SU-DHL-6 (cell line): Measurements from ENCODE around the gene MRPL55.

Experiments
- H2AFZ ChIP-seq: fragments of 200-600 bp; sonication (generic); 2 replicates; pipeline ENCODE4 v1.6.1; 2014; ENCODE audit warnings: low read depth, mild to moderate bottlenecking, moderate library complexity, mixed read lengths, antibody characterized with exemption, low read length; ENCODE audit not compliant: severe bottlenecking
- H3F3A ChIP-seq: fragments of 200-600 bp; shearing (Covaris generic); 2 replicates; pipeline ENCODE4 v1.6.0; 2016; ENCODE audit warnings: antibody characterized with exemption, mild to moderate bottlenecking; ENCODE audit not compliant: insufficient read depth
- H3K27ac ChIP-seq: fragments of 200-600 bp; sonication (generic); 2 replicates; pipeline ENCODE4 v1.5.1; 2016; ENCODE audit warnings: low read depth, mild to moderate bottlenecking, low read length, moderate library complexity, mixed read lengths
- H3K27me3 ChIP-seq: fragments of 200-600 bp; sonication (generic), shearing (Covaris generic); 2 replicates; pipeline ENCODE4 v1.6.0; 2014; ENCODE audit warnings: mild to moderate bottlenecking, low read length
- H3K36me3 ChIP-seq: fragments of 200-600 bp; sonication (generic); 2 replicates; pipeline ENCODE4 v1.6.1; 2014; ENCODE audit warnings: mild to moderate bottlenecking, low read length, mixed read lengths
- H3K4me2 ChIP-seq: fragments of 300-600, 200-600 bp; shearing (Covaris generic), sonication (generic); 2 replicates; pipeline ENCODE4 v1.6.0; 2014; ENCODE audit warnings: low read length, low read depth, mild to moderate bottlenecking; ENCODE audit not compliant: poor library complexity, severe bottlenecking
- H3K4me3 ChIP-seq: fragments of 200-600 bp; sonication (generic); 2 replicates; pipeline ENCODE4 v1.5.1; 2014; ENCODE audit warnings: antibody characterized with exemption, low read length, mild to moderate bottlenecking, mixed read lengths; ENCODE audit not compliant: insufficient read depth, poor library complexity, severe bottlenecking
- H3K79me2 ChIP-seq: fragments of 200-600 bp; sonication (generic); 2 replicates; pipeline ENCODE4 v1.6.1; 2014; ENCODE audit warnings: mild to moderate bottlenecking, low read length, moderate library complexity; ENCODE audit not compliant: insufficient read depth
- H3K9ac ChIP-seq: fragments of 200-600 bp; sonication (generic); 2 replicates; pipeline ENCODE4 v1.7.0; 2014; ENCODE audit warnings: mild to moderate bottlenecking, low read length
- H3K9me2 ChIP-seq: fragments of 200-600 bp; sonication (generic); replicated peaks from 2 replicates; pipeline ENCODE4 v1.6.1; 2014; ENCODE audit warnings: low read length; ENCODE audit not compliant: insufficient read depth
- H3K9me3 ChIP-seq: fragments of 200-600 bp; sonication (generic); 2 replicates; pipeline ENCODE4 v1.6.1; 2014; ENCODE audit warnings: low read length, mixed read lengths; ENCODE audit not compliant: insufficient read depth
- H4K20me1 ChIP-seq: fragments of 200-600 bp; sonication (generic); 2 replicates; pipeline ENCODE4 v1.6.1; 2014; ENCODE audit warnings: low read depth, mild to moderate bottlenecking, antibody characterized with exemption, low read length, moderate library complexity, mixed read lengths
- EZH2phosphoT487 ChIP-seq: fragments of 200-600 bp; sonication (generic), shearing (Covaris generic); conservative IDR thresholded peaks from 2 replicates; pipeline ENCODE4 v1.6.1; 2018; ENCODE audit warnings: mild to moderate bottlenecking, antibody characterized with exemption, low read length, moderate library complexity, mixed read lengths
- TF ChIP-seq, protein P1 (sequence below): fragments of 200-600 bp; sonication (generic); IDR thresholded peaks from one replicate; pipeline ENCODE4 v1.5.1; 2017; ENCODE audit warnings: antibody characterized with exemption, mild to moderate bottlenecking, low read length, moderate library complexity; ENCODE audit not compliant: insufficient read depth, poor library complexity, severe bottlenecking

Gene MRPL55

GRCh38 chr1:228144193-228144992 lies 35.3 kb upstream of the MRPL55 start:
- TF ChIP-seq, protein P1, sequence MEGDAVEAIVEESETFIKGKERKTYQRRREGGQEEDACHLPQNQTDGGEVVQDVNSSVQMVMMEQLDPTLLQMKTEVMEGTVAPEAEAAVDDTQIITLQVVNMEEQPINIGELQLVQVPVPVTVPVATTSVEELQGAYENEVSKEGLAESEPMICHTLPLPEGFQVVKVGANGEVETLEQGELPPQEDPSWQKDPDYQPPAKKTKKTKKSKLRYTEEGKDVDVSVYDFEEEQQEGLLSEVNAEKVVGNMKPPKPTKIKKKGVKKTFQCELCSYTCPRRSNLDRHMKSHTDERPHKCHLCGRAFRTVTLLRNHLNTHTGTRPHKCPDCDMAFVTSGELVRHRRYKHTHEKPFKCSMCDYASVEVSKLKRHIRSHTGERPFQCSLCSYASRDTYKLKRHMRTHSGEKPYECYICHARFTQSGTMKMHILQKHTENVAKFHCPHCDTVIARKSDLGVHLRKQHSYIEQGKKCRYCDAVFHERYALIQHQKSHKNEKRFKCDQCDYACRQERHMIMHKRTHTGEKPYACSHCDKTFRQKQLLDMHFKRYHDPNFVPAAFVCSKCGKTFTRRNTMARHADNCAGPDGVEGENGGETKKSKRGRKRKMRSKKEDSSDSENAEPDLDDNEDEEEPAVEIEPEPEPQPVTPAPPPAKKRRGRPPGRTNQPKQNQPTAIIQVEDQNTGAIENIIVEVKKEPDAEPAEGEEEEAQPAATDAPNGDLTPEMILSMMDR = no peak
- no peak for TF ChIP-seq EZH2phosphoT487
- H3K27me3 ChIP-seq = no peaks in the 10 kb centered on the region
- no peak overlapping the region for H2AFZ ChIP-seq
- H3K4me3 ChIP-seq = no peak overlapping the region
- H3F3A ChIP-seq = no peaks in the 10 kb centered on the region
- no peak overlapping the region for H3K9ac ChIP-seq
- no peaks in the 10 kb centered on the region for H3K36me3 ChIP-seq
- peaks cover 58% of the 10 kb centered on the region for H3K79me2 ChIP-seq
- no peaks in the 10 kb centered on the region; the same call in 1 of the 2 replicates for H4K20me1 ChIP-seq
- no peak overlapping the region for H3K4me2 ChIP-seq
- no peak overlapping the region for H3K27ac ChIP-seq
- H3K9me3 ChIP-seq = no peaks in the 10 kb centered on the region
- H3K9me2 ChIP-seq = no peaks in the 10 kb centered on the region

GRCh38 chr1:228143480-228144192 lies 34.5 kb upstream of the MRPL55 start:
- no peak overlapping the region for H3K27ac ChIP-seq
- peaks cover 2% of the 10 kb centered on the region for H3F3A ChIP-seq
- H4K20me1 ChIP-seq = no peaks in the 10 kb centered on the region; the same call in 1 of the 2 replicates
- H3K79me2 ChIP-seq = peaks cover 58% of the 10 kb centered on the region
- H3K4me2 ChIP-seq = no peak overlapping the region
- TF ChIP-seq EZH2phosphoT487 = no peak
- TF ChIP-seq, protein P1 = no peak
- no peak overlapping the region for H3K9ac ChIP-seq
- no peaks in the 10 kb centered on the region for H3K27me3 ChIP-seq
- no peaks in the 10 kb centered on the region for H3K9me3 ChIP-seq
- no peaks in the 10 kb centered on the region for H3K36me3 ChIP-seq
- no peak overlapping the region for H3K4me3 ChIP-seq
- no peaks in the 10 kb centered on the region for H3K9me2 ChIP-seq
- no peak overlapping the region for H2AFZ ChIP-seq

DNA sequence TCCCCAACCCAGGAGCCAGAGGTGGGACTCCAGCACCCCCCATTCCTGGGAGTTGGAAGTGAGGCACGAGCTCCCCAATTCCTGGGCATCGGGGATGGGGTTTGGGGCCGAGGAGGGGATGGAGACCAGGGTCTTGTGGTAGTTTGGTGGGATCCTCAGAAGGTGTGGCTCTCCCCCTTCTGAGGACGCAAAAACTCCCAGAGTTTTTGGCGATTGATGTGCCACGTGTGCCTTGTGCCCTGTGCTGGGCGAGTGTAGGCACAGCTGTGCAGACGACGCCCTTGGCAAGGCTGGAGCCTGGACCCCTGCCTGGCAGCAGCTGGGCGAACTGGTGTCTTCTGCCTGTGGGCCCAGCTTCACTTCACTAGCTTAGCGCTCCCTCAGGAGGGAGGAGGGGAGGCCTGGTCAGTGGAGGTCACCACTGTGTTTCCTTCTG lies 33.6 kb upstream of the MRPL55 start:
- Histone ChIP-seq H3K4me3 (no peak overlapping the region), H4K20me1 (no peaks in the 10 kb centered on the region; the same call in 1 of the 2 replicates), H3K79me2 (peaks cover 58% of the 10 kb centered on the region), H3K36me3 (no peaks in the 10 kb centered on the region), H2AFZ (no peak overlapping the region), H3K27me3 (no peaks in the 10 kb centered on the region), H3F3A (peaks cover 9% of the 10 kb centered on the region), H3K9me2 (no peaks in the 10 kb centered on the region), H3K27ac (no peak overlapping the region), H3K9ac (no peak overlapping the region), H3K9me3 (no peaks in the 10 kb centered on the region), H3K4me2 (no peak overlapping the region)
- TF ChIP-seq, protein P1 = no peak
- TF ChIP-seq EZH2phosphoT487 = no peak
